KG1 (cell line): Measurements from ENCODE around the gene GHR.

ENCODE experiments used
- DNase-seq: peaks from one replicate; lab custom pipeline; 2025; lab: John Stamatoyannopoulos, UW

GHR gene

DNA sequence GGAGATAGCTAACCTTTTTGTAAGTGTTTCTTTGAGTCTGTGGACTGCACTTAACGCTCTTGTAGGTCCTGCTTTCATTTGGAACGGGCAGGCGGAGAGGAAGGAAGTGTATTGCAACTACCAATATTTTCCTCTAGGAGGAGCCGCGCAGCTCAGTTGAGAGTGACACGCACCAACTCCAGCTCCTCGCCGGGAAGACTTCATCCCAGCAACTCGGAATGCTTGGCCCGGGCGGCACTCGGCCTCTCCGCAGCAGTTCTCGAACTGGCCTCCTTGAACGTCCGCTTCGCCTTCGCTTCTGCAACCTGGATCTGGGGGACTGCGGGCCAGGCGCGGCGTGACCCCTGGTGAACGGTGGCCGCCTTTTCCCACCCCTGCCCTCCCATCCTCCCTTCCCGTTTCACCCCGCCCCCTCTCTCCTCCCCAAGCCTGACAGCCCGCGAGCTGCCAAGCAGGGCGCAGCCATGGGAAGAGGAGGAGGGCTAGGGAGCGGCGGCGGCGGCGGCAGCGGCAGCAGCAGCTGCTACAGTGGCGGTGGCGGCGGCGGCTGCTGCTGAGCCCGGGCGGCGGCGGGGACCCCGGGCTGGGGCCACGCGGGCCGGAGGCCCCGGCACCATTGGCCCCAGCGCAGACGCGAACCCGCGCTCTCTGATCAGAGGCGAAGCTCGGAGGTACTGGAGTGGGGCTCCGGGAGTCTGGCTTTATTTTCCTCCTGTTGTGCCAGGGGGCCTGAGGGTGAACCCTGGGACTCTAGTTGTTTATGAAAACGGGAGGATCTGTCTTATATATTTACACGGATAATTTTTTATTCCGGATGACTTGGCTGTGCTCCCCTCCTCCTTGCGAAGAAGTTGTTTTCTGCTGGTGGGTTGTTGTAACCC lies at the start of gene GHR:
GHR (plus strand) TSS at position 155 of the 881 bp plus-strand sequence. CDS start 142,436 bp downstream, outside the sequence.
- DNase-seq = no peak

DNA sequence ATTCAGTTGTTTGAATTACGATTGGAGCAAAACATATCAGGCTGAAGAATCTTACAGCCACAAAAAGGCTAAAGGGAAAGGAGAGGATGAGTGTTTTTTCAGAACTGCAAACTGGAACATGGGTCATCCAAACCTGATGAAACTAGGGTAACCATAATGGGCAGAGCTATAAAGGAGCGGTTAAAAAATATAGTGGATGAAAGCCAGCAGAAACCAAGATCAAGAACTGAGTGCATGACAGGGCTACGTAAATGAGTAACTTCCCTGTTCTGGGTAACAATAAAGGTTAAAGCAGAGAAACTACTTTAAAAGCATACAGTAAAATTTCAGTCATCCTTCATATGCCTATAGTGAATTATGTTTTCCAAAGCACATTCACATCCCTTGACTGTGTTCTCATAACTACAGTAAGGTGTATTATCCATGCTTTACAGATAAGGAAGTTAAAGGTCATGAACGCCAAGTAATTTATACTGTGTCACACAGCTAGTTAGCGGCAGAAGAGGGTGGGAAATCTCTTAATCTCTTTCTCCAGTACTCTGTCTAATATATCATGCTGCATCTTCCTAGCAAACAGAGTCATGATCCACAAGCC lies 48.5 kb upstream of the GHR start:
- DNase-seq = no peak

DNA sequence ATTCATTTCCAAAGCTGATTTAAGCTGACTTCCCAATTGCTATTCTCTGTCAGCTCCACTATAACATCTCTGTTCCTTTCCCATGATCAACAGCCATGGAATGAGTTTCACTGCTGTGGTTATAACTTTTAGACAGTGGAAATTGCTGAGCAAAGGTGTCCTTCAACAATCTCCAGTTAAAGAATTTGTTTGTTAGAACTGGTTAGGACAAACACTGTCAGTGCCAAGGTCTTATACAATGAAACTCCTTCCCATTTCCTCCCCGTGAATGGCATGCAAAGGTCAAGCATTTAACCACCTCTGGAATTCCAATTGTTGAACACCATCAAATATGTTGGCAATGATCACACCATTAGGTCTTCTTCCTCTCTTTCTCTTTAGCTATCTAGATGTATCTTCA lies 45.7 kb upstream of the GHR start:
- DNase-seq = no peak

DNA sequence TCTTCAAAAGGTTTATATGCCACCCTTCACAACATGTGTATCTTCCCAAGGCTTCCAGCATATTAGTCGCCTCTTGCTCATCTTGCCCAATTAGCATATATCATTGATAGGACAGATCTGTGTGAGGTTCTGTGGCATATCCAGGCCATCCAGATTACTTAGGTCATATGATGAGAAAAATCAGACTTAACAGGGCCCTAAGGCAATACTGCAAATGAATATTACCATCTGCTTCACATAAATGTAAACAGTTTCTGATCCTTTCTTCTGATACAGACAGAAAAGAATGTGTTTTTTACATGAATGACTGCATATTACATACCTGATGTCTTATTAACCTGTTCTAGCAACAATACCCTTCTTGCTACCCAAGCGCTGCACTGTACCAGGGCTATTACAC lies 41.3 kb upstream of the GHR start:
- DNase-seq = no peak

DNA sequence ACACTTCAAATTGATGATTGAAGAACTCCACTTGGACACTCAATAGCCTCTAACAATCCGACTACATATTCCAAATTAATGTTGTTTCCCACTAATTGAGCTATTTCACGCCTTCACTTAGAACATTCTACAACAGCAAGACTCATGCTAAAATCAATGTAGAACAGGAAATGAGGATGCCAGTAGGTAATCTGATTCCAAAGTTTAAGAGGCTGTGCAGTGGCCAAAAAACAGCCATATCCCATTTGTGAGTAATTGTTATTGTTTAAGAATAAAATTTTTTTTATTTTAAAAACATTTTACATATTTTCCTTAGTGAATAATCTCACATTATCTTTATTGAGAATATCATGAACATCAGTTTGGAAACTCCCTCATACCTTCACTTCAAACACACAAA lies 35.7 kb upstream of the GHR start:
- no peak for DNase-seq

DNA sequence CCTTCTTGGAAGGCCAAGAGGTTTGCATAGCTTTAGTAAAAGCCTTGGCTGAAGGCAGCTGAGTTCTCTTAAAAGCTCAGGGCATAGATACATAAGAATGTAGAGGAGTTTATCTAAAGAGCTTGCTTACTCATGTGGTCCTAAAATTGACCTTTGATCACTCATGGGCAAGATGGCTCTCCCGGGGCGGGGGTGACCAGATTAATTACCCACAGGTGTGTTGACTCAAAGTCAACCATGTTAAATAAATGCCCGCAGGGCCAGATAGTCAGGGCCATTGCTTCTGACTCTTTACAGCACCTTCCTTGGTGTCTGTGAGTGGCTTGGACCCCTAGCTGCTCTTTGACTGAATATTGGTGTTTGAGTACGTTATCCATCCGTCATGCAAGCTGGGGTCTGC lies 33.1 kb upstream of the GHR start:
- DNase-seq = no peak

DNA sequence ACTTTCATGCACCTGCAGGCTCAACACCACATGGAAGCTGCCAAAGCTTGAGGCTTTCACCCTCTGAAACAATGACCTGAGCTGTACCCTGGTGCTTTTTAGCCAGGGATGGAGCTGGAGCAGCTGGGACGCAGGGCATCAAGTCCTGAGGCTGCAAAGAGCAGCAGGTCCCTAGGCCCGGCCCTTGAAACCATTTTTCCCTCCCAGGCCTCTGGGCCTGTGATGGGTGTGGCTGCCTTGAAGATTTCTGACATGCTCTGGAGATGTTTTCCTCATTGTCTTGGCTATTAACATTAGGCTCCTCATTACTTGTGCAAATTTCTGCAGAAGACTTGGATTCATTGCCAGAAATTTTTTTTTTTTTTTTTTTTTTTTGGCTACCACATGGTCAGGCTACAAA lies 30.3 kb upstream of the GHR start:
- DNase-seq = no peak

DNA sequence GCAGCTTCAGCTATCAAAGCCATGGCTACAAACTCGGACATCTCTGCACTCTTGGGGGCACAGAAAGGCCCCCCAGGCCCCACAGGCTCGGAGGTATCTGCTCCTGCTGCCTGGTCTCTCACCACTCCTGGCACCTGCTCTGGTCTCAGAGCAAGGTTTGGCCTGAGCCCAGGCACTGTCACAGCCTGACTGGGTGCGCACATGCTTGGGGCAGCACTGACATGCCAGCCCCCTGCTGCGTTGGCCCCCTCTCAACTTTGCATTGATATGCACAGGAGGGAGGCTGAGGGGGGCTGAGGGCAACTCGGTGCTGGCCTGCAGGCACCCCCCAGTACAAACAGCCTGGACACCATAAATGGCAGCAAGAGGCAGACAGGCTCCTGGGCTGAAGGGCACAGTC lies 27.1 kb upstream of the GHR start:
- DNase-seq = no peak

DNA sequence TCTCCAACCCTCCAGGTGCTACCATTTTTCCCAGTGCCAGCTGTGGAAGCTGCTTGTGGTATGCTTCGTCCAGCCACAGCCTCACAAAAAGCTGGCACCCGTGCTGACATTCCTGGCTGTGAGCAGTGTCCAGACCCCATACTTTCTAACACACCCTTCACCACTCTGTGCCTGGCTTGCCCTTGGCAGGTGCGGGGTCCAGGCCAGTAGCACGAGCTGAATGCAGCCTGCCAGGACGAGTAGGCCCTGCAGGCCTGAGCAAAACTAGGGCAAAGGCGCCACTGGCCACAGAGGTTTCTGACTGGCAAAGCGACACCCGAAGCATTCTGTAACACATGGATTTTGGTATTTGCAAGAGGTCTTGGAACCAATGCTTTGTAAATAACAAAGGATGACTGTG lies 26.0 kb upstream of the GHR start:
- no peak for DNase-seq

DNA sequence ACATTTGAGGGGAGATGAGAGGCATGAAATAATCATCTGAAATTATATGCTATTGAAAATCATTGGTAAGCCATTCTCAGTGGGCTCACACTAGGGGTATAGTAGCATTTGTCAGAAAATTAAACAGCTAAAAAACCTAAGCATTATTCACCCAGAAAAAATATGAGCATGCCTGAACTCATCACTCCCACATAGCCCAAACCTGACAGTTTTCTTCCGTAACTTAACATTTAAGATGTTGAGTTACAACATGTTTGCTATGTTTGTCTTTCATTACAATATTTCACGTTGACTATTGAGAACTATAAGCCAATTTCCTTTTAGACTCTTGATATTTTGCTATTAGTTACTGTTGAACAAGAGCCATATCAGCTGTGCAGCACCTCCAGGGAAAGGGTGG lies 23.5 kb upstream of the GHR start:
- no peak for DNase-seq

DNA sequence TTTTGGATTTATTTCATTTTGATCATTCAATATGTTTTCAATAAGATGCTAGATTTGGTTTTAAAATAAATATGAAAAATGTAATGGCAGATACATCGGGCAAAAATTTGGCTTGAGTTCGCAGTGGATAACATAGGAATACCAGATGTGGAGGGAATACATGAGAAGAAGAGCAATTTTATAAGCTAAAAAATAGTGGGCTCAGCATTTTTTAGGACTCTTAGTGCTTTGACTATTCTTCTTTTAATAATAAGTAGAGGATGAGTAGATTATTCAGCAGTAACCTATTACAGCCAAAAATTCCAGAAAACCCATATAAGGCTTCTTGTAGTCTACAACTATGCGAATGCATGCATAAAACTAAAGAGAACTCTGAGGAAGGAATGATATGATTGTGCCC lies 22.8 kb upstream of the GHR start:
- no peak for DNase-seq

DNA sequence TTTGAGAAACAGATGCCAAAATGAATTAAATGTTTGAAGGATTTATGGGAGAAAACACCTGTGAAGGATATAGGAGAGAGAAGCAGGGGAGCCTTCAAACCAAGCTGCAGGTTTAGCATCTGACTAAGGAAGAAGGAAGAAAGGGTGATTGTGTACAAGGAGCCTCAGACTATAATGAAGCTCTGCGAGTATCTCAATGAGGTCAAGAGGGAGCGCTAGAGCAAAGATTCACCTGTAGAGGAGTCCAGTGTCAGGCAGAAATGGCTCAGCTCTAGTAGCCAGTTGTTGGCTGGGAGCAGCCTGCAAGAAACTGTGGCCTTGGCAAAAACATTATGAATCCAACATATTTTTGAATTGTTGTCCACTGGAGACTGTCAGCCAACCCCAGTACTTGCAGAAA lies 20.0 kb upstream of the GHR start:
- DNase-seq = no peak

DNA sequence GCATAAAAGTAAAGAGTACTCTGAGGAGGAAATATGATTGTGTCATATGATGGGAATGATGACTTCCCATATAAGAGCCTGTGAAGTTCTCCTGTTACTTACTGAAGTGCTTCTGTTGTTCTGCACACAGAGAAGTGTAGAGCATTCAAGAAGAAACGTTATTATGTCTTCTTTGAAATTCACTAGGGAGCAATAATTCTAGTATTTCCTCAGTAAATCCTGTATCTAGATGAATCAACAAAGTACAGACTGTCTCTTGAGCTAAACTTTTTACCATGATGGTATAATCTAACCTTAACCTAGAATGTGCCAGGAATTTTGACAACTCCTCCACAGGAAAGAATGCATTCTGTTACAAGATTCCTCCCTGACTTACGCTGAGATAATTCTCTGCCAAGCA lies 18.9 kb upstream of the GHR start:
- DNase-seq = no peak

DNA sequence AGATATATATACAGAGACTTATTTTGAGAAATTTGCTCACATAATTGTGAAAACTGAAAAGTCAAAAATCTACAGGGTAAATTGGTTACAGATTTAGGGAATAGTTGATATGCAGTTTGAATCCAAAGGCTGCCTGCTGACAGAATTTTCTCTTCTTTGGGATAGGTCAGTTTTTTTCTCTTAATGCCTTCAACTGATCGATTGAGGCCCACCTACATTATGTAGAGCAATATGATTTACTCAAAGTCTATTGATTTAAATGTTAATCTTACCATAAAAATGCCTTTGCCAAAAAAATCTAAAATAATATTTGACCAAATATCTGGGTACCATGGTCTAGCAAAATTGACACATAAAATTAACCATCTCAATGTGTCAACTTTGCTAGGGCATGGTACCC lies 3.9 kb upstream of the GHR start:
- DNase-seq = no peak

DNA sequence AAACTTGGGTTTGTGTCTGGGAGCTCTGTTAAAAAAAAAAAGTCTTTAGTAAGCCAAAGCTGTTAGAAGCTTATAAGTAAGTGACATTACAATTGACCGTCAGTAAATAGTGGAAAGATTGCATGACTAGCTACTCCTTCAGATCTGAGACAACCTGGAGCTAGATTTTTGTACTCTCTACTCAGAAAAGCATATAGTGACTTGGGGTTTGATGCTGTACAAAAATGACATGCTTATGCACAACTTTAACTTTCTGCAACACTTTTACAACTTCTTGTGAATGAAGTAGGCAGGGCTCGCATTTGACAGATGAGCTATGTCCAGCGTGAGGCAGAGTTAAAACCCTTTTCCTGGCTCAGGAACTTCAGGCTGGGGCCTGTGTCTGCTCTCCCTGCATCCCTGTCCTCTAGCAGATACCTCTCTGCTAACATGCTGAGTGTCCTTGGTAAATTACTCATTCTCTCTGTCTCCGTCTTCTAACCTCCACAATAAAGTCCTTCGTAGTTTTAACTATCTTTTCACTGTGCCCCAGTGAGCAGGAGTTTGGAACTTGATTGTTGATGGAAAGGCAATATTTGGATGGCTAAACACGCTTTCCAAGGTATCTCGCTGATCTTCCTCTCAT lies 471 bp upstream of the GHR start:
- no peak for DNase-seq

DNA sequence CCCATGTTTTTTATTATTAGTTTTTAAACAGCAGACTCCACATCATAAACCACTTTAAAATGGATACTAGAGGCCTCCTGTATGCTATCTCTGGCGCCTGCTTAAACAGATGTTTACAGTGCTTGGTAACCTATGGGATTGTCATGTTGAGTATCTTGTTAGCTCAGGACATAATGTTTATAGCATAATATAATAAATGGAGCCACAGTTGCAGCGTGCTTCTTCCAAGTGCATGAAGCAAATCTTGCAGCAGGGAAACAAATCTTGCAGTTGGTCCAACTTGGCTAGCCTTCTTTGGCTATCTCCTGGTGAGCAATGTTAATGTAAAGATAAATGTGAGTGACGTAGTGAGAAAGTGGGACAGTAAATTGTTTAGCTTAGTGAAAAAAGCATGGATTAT lies 2.8 kb downstream of the GHR start:
- DNase-seq = no peak

DNA sequence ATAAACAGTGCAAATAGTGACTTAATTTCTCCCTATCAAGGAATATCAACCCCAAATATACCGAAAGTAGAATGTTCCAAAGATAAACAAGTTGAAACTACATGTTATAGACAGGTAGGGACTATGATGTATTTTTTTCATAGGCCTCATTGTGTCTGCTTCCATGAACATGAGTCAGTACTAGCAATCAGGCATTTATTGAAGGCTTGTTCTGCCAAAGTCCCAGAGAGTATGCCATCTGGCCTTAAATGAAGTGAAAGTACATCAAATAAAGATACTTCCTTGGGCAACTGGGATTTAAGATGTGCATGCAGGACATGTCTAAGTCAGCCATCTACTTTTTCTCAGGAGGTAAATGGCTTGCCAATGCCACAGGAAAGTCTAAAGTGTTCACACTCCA lies 6.5 kb downstream of the GHR start:
- no peak for DNase-seq

DNA sequence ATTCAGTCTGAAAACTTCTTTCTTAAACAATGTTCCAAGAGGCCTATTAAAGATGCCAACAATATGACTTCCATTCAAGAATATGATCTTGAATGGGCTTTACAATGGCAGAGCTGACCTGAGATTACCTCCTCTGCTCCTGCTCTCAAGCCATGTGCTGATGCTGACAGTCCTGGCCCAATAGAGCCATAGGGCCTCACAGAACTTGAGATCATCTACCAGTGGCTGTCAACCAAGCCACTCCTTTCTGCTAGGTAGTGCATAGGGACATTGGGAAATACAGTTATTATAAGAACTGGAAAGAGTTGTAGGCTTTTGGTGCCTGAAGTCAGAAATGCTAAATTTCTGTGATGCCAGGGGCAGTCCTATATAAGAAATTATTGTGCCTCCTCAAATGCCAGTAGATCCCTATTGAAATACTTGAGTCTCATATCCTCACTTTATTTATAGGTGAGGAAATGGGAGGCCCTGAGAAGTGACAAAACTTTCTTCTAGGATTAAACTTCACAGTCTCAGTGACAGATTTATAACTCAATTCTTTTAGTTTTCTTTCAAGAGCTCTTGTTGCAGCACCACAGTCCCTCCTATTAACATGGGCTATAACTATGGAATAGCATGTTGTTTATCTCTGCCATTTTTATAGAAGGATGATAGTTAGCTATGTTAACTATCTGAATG lies 10.9 kb downstream of the GHR start:
- no peak for DNase-seq

DNA sequence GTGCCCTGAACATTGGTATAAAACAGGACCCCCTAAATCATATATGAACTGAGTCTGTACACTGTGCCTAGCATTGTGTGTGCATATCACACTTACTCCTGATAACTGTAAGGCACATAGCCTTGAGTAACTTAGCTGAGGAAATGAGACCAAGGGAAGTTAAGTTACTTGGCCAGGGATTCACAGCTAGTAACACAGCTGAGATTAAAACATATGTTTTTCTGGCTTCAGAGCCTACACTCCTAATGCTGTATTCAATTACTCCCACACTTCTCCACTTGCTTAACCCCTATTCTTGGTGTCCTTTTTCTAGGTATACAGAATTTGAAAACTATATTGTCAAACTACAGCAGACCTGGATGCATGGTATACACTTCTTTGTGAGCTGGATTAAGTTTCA lies 12.8 kb downstream of the GHR start:
- no peak for DNase-seq

DNA sequence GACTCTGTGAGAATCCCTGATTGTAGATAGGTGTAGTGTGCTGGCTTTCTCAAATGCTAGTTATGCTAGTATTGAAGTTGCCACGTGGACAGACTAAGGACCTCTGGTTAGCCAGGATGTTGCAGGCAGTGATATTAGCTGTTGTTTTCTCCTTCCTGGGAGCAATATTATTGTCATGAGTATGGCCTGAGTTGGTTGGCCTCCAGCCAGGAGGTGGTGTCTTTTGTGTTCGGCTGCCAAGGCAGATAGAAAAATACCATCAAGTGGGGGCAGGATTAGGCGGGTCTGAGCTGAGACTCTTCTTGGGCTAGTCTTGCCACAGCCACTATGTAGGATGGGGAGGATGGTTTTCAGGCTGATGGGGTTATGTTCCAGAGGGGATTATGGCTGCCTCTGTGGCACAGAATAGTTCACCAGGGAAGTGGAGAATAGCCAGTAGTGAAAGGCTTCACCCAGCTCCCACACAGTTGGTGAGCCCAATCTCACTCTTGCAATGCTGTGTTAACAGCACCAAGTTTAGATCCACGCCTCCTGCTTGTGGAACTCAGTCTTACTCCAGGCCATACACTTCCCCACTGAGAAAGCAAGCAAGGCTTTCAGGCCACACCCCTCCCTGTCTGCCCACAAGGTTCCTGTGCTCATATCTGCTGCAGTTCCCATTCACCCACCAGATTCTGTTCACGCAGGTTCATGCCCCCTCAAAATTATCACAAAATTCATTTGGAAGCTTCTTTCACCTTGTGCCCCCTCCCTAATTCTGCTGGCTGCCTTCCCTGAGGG lies 31.2 kb downstream of the GHR start:
- no peak for DNase-seq

DNA sequence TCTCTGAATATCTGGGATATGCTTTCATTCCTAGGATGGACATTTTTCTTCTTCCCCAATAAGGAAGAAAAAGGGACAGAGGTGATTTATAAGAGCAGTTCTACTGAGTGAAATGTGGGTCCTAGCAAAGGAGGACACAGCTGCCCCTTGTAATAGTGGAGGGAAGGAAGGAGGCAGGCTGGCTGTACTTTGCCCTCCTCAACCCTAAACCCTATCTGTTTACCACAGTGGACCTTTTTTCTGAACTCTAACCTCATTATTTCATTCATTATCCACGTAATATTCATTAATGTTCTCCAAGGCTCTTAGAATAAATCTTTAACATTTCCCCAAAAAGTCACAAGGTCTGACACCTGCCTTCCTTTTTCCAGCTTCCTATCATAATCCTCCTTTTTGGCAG lies 37.8 kb downstream of the GHR start:
- no peak for DNase-seq

DNA sequence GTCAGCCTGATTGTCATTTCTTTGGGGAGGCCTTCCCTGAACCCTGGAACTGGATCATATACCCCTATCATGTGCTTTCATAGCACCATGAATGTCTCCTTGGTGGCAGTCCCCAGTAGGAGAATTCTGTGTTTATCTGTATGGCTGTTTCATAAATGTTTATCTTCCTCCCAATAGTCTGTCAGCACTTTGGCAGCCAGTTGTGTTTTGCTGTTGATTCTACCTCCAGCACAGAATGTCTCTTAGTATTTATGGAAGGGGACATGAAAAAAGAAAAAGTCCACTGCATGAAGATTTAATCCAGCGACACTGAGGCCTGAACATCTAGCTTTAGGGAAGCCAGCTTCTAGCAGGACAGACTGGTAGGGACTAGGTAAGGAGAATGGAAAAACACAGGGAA lies 38.3 kb downstream of the GHR start:
- no peak for DNase-seq
